Panc1 (cell line): ENCODE measurements around the gene ZNF883. TPM values are rescaled to one million over a fixed set of nuclear protein-coding genes. Genes with fewer than 3 reads are reported as not detected.

Source experiments
- ATAC-seq: fragments of 200-7000 bp; cut with Tn5 transposase; 2 replicates; pipeline ENCODE4 v1.9.1; 2020; ENCODE audit warnings: mild to moderate bottlenecking, moderate library complexity
- BruUV-seq: library from RNA; stranded (reverse); fragments of 400-500 nt; replicated peaks from 2 replicates; lab custom pipeline; 2021; lab: Mats Ljungman, UMichigan
- CTCF ChIA-PET: fragments of 300-600 bp; sonication (Branson Sonifier 250); formaldehyde crosslinking; loops from one replicate; lab custom pipeline; 2022; ENCODE audit warnings: antibody characterized with exemption; lab: Charles Lee
- POLR2A ChIA-PET: fragments of 300-600 bp; sonication (Branson Sonifier 250); formaldehyde crosslinking; loops from one replicate; lab custom pipeline; 2022; ENCODE audit warnings: antibody characterized with exemption; lab: Charles Lee
- DNase-seq: peaks from one replicate; pipeline ENCODE4 v3.0.0-alpha.2; 2010; ENCODE audit warnings: low read depth, low spot score
- H3K27ac ChIP-seq: 2 replicates; pipeline ENCODE4 v1.5.1; 2011; ENCODE audit warnings: mild to moderate bottlenecking, low read length, inconsistent platforms
- H3K27me3 ChIP-seq: fragments of 200-500 bp; sonication (Bioruptor generic); 2 replicates; pipeline ENCODE4 v1.6.0; 2014; ENCODE audit warnings: low read length, inconsistent platforms; ENCODE audit not compliant: control insufficient read depth, insufficient read depth
- H3K36me3 ChIP-seq: fragments of 200-500 bp; sonication (Bioruptor generic); 2 replicates; pipeline ENCODE4 v1.5.1; 2014; ENCODE audit warnings: inconsistent platforms, mild to moderate bottlenecking, low read length, moderate library complexity; ENCODE audit not compliant: control insufficient read depth, insufficient read depth
- H3K4me1 ChIP-seq: 2 replicates; pipeline ENCODE4 v1.5.1; 2011; ENCODE audit warnings: inconsistent platforms, mild to moderate bottlenecking, low read length, moderate library complexity; ENCODE audit not compliant: control insufficient read depth, insufficient read depth
- H3K4me3 ChIP-seq, 2 experiments: 2 replicates each; pipeline ENCODE4 v1.5.1; 2011 to 2012; ENCODE audit warnings: low read depth in 2 of 2, low read length in 2 of 2, mild to moderate bottlenecking in 2 of 2, inconsistent platforms in 1 of 2, moderate library complexity in 1 of 2
- H3K9me3 ChIP-seq: fragments of 200-500 bp; sonication (Bioruptor generic); 2 replicates; pipeline ENCODE4 v1.5.1; 2014; ENCODE audit warnings: low read depth, mild to moderate bottlenecking, inconsistent platforms, low read length, moderate library complexity; ENCODE audit not compliant: control insufficient read depth, insufficient read depth
- POLR2AphosphoS5 ChIP-seq: IDR thresholded peaks from 2 replicates; pipeline ENCODE4 v1.6.1; 2012; ENCODE audit warnings: mild to moderate bottlenecking, low read depth, low read length, moderate library complexity
- REST ChIP-seq, 2 experiments: IDR thresholded peaks; 2 replicates each; pipeline ENCODE4 v1.6.1; 2011 to 2012; ENCODE audit warnings: low read depth in 2 of 2, control low read depth in 1 of 2, low read length in 1 of 2, mild to moderate bottlenecking in 1 of 2, moderate library complexity in 1 of 2; ENCODE audit not compliant: insufficient read depth in 1 of 2
- SIN3A ChIP-seq: IDR thresholded peaks from 2 replicates; pipeline ENCODE4 v1.6.1; 2012; ENCODE audit warnings: low read depth, mild to moderate bottlenecking, low read length, moderate library complexity, borderline replicate concordance; ENCODE audit not compliant: insufficient read depth
- TCF7L2 ChIP-seq: IDR thresholded peaks from 2 replicates; pipeline ENCODE4 v1.6.1; 2011; ENCODE audit warnings: mild to moderate bottlenecking, low read depth, low read length, inconsistent platforms
- in situ Hi-C: cut with HindIII; loops from 2 replicates; pipeline ENCODE4 v1.10.0; 2016; ENCODE audit warnings: low sequenced_read_pairs, low pct_unique_long_range_greater_than_20kb
- intact Hi-C: fragments of 100-400 bp; cut with micrococcal nuclease; formaldehyde crosslinking; loops from one replicate; pipeline ENCODE4 v1.10.0; 2022; ENCODE audit not compliant: unreplicated experiment
- total RNA-seq: library from RNA; stranded (reverse); gene quantifications from one replicate; pipeline ENCODE4 v1.2.1, GENCODE V29; 2021; ENCODE audit not compliant: unreplicated experiment
- TF ChIP-seq, protein P1 (sequence below): fragments of 450-650 bp; IDR thresholded peaks from 2 replicates; pipeline ENCODE4 v1.5.1; 2017; ENCODE audit warnings: mild to moderate bottlenecking

The ZNF883 gene
- total RNA-seq, 1 experiment from 2014 or later, result not detected

GRCh38 chr9:112939418-112939817 is 72.6 kb downstream of the ZNF883 start:
- H3K36me3 ChIP-seq, result no peaks in the 10 kb centered on the region
- no peaks in the 10 kb centered on the region for H3K4me1 ChIP-seq
- ChIA-PET POLR2A (no interaction called here), CTCF (no interaction called here)
- in situ Hi-C loops (no loop called here), intact Hi-C loops (no loop called here)
- ATAC-seq, result no peak
- no peak overlapping the region for H3K27ac ChIP-seq
- no peak for DNase-seq
- BruUV-seq, result no TSS peak
- H3K4me3 ChIP-seq, result no peak overlapping the region
- H3K9me3 ChIP-seq, result no peaks in the 10 kb centered on the region
- no peak for TF ChIP-seq SIN3A
- TF ChIP-seq POLR2AphosphoS5, result no peak
- no peak for TF ChIP-seq TCF7L2
- TF ChIP-seq REST (IDR thresholded peaks at IDR 0.05; ENCODE audit: insufficient read depth in 1 of 2, low read depth in 2 of 2, low read length in 1 of 2), result no peak
- TF ChIP-seq, protein P1, sequence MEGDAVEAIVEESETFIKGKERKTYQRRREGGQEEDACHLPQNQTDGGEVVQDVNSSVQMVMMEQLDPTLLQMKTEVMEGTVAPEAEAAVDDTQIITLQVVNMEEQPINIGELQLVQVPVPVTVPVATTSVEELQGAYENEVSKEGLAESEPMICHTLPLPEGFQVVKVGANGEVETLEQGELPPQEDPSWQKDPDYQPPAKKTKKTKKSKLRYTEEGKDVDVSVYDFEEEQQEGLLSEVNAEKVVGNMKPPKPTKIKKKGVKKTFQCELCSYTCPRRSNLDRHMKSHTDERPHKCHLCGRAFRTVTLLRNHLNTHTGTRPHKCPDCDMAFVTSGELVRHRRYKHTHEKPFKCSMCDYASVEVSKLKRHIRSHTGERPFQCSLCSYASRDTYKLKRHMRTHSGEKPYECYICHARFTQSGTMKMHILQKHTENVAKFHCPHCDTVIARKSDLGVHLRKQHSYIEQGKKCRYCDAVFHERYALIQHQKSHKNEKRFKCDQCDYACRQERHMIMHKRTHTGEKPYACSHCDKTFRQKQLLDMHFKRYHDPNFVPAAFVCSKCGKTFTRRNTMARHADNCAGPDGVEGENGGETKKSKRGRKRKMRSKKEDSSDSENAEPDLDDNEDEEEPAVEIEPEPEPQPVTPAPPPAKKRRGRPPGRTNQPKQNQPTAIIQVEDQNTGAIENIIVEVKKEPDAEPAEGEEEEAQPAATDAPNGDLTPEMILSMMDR, result no peak
- 0 out of 2 replicates have a peak, but pooled peaks cover 2% of the 10 kb centered on the region for H3K27me3 ChIP-seq

DNA sequence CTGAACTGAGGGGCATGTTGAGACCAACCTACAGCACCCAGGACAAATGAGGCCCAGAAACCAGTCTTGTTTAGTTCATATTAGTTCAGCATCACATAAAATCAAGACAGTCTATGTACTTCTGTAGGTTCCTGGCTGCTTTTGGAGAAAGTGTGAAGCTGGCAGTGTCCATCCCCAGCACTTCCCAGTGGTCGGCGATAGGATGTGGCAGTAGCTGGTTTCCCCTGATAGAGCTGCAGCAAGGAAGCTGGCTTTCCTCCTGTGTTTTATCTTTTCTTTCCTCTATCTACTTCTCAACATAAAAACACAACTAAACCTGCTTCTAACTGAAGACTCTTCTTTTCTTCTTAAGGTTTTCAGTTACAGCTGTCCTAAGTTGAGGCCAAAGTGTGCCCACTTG is 78.3 kb downstream of the ZNF883 start:
- H3K36me3 ChIP-seq, result no peaks in the 10 kb centered on the region
- in situ Hi-C loops, result no loop called here
- ATAC-seq, result no peak
- no peak for DNase-seq
- TF ChIP-seq, protein P1, result no peak
- TF ChIP-seq POLR2AphosphoS5 (no peak), SIN3A (no peak), TCF7L2 (no peak), REST (IDR thresholded peaks at IDR 0.05; ENCODE audit: insufficient read depth in 1 of 2, low read depth in 2 of 2, low read length in 1 of 2) (no peak)
- CTCF ChIA-PET, result no interaction called here
- no peak overlapping the region for H3K4me3 ChIP-seq
- intact Hi-C loops, result no loop called here
- peaks cover 2% of the 10 kb centered on the region; the same call in 1 of the 2 replicates for H3K27me3 ChIP-seq
- POLR2A ChIA-PET, result no interaction called here
- no TSS peak for BruUV-seq
- no peaks in the 10 kb centered on the region for H3K4me1 ChIP-seq
- no peak overlapping the region for H3K27ac ChIP-seq
- no peaks in the 10 kb centered on the region for H3K9me3 ChIP-seq
